ENCODE data around the gene RAMACL.
"Not testable (repeated sequence)": the region's sequence is repeated elsewhere in the genome, so short reads cannot be mapped to it uniquely, and the experiment has no call there.

RAMACL gene

DNA sequence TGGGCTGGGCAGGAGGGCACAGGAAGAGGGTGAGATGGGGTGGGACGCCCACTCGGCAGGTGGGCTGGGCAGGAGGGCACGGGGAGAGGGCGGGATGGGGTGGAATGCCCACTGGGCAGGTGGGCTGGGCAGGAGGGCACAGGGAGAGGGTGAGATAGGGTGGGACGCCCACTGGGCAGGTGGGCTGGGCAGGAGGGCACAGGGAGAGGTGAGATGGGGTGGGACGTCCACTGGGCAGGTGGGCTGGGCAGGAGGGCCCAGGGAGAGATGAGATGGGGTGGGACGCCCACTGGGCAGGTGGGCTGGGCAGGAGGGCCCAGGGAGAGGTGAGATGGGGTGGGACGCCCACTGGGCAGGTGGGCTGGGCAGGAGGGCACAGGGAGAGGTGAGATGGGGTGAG is 4.7 kb downstream of the RAMACL start:
- in situ Hi-C loops (cut with MboI; ENCODE audit: low pct_unique_long_range_greater_than_20kb, low sequenced_read_pairs); DNase-seq: not testable (repeated sequence)

DNA sequence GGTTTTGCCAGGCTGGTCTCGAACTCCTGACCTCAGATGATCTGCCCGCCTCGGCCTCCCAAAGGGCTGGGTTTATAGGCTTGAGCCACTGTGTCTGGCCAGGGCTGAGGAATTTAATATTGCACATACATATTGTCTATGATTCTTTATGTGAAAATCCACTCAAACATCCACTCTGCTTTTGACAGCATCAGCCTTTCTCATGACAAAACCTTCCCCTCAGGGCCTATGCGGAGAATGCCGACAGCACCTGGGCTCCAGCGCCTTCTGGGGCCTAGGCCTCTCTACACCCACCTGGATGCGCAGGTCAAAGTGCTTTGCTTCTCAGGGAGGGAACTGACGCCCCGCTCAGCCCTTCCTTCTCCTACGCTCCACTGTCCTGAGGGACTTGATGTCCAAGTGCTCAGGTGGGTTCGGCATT is 5.4 kb downstream of the RAMACL start:
- DNase-seq: no peak
- in situ Hi-C loops (cut with MboI; ENCODE audit: low pct_unique_long_range_greater_than_20kb, low sequenced_read_pairs): no loop called here

DNA sequence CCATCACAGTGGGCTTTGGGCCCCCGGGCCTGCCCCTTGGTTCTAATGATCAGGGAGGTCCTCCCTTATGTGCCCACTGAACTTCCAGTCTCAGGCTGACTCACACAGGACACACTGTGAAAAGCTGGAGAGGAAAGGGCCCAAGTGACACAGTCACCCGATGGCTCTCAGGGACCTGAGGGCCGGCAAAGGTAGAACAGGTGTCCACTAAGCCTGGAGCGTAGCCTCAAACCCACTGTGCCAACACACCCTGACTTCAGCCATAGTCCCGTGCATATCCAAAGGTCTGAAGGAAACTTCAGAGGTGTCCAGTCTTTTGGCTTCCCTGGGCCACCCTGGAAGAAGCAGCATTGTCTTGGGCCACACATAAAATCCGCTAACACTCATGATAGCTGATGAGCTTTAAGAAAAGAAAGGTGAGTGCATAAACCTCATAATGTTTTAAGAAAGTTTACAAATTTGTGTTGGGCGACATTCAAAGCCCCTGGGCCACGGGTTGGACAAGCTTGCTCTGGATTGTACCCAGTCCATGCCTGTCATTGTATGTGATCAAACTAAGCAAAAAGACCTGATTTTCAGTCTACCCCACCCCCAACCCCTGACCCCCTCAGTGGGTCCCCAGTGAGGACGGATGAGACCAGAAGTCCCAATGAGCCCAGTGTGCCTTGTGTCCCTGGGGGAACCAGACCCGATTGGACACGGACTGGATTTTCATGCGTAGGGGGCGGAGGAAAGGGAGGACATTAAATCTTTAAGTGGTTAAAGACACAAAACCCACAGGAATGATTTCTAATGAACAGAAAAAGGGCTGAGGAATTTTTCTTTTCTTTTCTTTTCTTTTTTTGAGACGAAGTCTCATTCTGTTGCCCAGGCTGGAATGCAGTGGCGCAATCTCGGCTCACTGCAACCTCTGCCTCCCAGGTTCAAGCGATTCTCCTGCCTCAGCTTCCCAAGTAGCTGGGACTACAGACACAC is 6.1 kb downstream of the RAMACL start:
- DNase-seq: no peak
- in situ Hi-C loops (cut with MboI; ENCODE audit: low pct_unique_long_range_greater_than_20kb, low sequenced_read_pairs): no loop called here

DNA sequence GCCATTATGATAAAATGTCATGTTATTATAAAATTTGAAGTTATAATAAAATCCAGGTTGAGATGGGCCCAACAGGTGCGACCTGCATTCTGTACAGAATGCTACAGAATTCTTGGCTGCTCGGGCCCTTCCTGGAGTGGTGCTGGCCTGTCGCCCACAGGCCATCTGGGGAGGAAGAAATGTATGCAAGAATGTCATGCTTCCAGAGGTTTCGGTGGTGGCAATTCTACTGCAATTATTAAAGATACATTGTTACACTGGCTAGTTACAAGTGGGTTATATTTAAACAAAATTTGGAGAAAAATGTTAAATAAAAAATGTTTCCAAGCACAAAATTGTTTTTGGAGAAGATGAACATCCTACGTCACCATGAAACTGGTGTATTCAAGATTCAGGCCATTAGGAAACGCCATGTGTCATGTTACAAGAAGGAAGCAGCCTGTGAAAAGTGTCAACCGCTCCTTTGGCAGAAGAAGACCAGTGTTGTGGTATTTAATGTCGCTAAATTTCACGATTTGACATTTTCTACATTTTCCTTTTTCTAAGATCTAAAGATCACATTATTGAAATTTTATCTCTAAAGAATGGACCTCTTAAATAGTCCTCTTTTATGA is 7.1 kb downstream of the RAMACL start:
- in situ Hi-C loops (cut with MboI; ENCODE audit: low pct_unique_long_range_greater_than_20kb, low sequenced_read_pairs): no loop called here
- DNase-seq: no peak

DNA sequence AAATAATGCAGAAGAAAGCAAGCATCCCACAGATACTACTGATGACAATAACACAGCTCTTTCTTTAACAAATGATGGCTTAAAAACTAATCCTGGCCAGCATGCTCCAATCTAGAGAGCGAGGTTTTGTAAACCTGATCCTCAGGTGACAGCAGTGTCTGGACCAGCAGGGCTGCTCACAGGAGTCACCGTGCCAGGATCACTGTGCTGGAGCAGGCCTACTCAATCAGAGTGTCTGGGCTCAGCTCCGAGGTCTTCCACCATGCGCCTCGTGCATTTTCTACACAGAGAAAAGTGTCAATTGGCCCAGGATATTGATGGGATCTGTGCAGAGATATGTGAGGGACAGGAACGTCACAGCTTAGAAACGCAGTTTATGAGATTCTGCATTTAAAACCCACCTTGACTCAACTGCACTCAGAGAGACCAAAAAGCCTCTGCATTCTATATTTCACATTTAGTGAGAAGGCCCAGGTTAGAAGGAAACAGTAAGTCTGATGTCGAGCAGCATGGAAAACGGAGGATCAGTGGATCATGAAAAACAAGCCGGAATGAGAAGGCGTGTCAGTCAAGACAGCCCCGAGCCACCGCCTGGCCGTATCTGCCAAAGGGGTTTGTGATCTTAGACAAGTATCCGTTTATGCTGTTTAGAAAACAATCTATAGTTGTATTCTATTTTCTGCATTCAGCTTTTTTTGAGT is 7.8 kb downstream of the RAMACL start:
- in situ Hi-C loops (cut with MboI; ENCODE audit: low pct_unique_long_range_greater_than_20kb, low sequenced_read_pairs): no loop called here
- DNase-seq: no peak

DNA sequence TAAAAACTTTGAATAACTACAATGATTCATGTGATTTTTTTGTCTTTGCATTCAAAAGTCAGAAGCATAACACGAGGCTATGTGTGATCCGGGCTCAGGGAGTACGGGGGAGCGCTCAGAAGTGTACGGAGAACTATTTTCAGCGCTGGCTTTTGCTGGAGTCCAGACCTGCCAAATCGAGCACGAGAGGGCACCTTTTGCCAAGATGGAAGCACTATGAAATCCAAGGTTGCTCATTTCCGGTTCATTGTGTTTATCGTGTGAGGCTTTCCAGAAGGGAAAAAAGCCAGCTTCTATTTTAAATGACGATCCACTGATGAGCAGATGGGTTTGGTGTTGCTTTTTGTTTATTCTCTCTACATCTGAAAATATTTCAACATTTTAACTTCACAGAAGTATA is 11.3 kb downstream of the RAMACL start:
- in situ Hi-C loops (cut with MboI; ENCODE audit: low pct_unique_long_range_greater_than_20kb, low sequenced_read_pairs): no loop called here
- no peak for DNase-seq

DNA sequence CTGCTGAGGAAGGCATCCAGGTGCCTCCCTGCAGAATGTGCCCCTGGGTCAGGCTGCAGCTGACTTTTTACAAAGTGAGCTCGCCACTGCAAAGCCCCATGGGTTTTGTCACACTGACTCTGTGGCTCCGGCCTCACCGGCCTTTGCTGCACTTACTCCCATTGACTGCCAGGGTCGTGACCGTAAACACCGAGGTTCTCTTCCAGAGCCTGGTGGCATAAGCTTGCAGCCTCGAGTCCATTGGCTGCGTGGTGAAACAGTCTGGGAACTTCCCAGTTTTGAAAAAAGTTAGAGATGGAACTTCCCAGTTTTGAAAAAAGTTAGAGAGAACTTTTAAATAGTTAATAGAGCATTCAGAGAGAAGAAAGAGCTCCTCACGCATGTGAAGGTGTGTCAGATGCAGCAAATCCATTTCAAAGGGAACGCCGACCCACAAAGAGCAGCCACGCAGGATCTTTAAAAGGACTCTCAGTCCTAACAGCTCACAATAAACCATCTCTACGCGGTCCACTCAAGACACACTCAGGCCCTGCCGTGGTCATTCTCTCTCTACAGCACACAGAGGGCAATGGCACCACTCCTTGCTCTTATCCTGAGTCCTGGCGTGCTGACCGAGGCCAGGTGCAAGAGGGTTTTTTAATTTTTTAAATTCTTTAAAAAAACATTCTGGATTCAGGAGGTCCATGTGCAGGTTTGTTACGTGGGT is 12.8 kb downstream of the RAMACL start:
- in situ Hi-C loops (cut with MboI; ENCODE audit: low pct_unique_long_range_greater_than_20kb, low sequenced_read_pairs): no loop called here
- DNase-seq: no peak

DNA sequence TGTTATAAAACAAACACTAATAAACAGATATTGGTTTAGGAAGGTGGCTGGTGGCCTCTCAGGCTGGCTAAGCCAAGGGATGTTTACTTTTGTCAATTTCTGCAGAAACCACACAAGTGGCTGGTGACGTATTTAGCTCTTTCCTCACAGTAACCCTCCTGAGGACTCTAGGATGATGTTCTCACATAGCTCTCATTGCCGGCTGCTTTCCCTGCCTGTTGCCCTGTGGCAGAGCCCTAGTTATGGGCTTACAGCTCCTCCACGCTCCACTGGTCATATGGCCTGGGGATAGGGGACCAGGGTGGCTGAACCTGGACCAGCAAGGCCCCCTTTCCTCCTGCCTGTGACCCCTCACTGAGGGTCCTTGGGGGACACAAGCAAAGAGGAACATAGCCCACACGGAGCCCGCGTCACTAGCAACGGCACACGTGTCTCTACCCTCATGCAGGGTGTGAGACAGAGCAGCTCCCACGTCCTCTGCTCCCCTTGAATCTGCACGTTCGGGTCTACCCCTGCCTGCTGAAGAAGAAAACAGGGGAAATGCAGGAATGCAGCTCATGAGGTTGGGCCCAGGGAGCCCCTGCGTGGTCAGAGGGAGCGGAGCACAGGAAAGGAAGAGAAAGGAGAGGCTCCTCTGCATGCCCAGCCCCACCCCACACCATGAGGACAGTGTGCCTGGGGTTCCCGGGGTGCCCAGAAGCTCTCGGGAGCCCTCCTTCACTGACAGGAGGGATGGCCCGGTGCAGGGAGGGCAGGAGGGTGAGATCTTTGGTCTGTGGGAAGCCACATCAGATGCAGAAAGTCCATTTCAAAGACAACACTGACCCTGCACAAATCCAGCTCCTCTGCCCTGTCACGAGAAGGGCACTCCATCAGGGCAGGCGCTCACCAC is 13.9 kb downstream of the RAMACL start:
- no peak for DNase-seq
- in situ Hi-C loops (cut with MboI; ENCODE audit: low pct_unique_long_range_greater_than_20kb, low sequenced_read_pairs): no loop called here

DNA sequence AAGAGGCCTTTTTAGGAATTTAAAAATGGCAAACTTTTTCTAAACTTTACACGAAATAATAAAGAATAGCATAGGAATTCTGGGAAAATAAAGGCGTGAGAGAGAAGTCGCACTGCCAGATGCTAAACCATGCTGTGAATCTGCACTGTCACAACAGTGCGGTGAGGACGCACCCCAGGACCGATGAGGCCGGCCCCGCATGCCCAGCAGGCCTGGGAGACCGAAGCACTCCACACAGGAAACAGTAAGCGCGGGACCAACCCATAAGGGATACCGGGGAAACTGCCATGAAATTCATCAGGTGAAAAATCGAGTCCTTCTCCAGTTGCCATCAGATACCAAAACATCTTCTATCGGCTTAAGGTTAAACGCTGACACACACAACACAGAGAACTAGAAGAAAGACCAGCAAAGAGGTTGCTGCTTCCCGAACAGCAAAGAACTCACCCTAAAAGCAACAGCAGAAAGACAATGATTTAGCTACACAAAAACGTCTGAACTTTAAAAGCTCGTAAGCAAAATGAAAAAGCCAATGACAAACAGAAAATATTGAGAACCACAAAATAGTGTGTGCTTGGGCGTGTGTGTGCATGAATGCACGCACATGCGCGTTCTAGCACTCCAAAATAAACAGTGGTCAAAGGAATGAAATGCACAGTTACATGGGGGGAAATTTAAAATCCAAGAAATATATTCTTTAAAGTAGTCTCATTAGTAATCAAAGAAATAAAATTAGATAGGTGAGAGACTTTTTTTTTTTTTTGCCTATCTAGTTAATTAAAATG is 15.4 kb downstream of the RAMACL start:
- in situ Hi-C loops (cut with MboI; ENCODE audit: low pct_unique_long_range_greater_than_20kb, low sequenced_read_pairs): no loop called here
- DNase-seq: no peak

DNA sequence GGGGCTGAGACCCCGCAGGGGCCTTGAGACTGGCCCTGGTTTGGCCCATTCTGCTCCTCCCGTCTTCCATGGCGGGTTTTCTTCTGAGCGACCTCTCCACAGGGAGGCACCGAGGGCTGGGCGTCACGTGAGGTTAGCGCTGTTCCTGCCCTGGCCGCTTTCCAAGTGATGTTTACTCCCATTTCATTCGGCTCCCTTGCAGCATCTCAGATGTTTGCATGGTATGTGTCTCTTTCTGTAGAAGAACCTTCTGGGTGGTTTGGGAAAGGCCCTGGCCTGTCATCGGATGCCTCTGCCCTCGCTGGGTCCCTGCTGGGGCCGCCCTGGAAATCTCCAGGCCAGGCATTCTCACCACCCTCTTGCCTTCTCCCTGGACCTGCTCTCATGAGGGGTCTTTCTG is 17.3 kb downstream of the RAMACL start:
- DNase-seq: no peak
- in situ Hi-C loops (cut with MboI; ENCODE audit: low pct_unique_long_range_greater_than_20kb, low sequenced_read_pairs): no loop called here

DNA sequence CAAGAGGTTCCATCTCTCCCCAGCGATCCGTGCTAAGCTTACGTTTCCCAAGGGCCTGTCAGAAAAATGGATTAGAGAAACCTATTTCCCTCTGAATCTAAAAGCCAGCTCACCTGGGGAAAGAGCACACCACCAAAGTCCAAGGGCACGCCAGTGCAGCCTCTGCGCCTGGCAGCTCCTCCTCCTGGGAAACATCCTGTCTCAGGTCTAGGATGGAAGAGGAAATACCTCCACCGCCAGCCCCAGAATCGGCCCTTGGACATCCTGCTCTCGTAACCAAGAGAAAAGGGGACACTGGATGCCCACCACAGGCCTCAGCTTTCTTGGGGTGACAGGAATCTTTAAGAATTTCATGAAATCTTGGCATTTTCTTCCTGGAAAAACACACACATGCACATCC is 18.7 kb downstream of the RAMACL start:
- DNase-seq: no peak
- in situ Hi-C loops (cut with MboI; ENCODE audit: low pct_unique_long_range_greater_than_20kb, low sequenced_read_pairs): no loop called here

DNA sequence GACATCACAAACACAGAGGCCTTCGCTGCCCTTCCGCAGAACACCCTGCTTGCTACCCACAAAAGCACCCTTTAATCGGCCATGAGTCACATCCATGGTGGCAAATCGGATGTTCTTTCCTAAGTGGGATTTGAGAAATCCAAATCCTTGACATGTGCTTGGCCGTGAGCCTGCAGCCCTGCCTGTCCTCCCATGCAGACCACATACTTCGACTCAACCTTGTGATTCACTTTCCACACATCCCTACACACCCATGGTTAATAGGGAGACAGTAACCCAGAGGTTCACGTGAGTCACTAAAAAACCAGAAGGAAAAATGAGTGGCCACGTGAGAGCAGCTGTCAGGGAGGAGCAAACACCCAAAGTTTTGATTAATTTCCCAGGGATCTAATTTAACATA is 19.4 kb downstream of the RAMACL start:
- DNase-seq: no peak
- in situ Hi-C loops (cut with MboI; ENCODE audit: low pct_unique_long_range_greater_than_20kb, low sequenced_read_pairs): no loop called here

DNA sequence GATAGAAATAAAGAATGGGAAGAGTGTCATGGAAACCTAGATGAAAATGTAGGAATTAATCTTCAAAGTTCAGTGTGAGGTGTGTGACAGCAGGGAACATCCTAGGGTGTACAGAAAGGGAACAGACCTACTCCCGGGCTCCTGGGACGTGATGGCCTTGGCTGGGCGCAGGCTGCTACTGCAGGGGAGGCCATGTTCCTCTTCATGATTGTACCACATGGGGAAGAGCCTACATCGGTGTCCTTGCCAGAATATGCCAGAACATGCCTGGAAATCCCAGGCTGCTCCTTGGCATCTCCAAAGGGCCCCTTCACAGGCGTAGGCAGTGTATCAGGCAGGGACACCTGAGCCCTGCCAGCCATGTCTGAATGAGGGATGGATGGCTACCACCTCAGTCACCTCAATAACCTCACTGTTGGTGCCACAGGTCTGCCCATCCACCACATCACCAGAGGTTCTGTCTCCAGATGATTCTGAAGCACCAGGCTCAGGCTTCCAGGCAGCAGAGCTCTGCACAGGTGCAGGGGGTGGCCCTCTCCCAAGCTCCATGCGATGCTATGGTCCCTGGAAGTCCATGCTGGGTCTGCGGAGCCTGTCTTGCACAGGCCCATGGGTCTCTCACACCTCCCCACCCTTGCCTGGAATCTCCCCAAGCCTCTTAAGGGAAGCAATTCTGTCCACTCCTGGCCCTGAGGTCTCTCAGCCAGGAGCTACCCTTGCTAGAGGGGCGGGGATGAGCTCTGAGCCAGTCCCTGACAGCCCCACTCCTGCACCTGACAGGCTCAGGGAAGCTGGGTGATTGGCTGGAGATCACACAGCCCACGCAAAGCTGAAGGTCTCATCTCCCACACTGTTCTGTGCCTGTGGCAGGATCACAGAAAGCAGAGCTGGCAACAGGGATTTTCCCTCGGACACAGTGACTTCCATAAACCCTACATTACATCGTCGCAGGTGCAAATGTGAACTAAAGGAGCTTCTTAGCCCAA is 20.2 kb downstream of the RAMACL start:
- no peak for DNase-seq
- in situ Hi-C loops (cut with MboI; ENCODE audit: low pct_unique_long_range_greater_than_20kb, low sequenced_read_pairs): no loop called here

DNA sequence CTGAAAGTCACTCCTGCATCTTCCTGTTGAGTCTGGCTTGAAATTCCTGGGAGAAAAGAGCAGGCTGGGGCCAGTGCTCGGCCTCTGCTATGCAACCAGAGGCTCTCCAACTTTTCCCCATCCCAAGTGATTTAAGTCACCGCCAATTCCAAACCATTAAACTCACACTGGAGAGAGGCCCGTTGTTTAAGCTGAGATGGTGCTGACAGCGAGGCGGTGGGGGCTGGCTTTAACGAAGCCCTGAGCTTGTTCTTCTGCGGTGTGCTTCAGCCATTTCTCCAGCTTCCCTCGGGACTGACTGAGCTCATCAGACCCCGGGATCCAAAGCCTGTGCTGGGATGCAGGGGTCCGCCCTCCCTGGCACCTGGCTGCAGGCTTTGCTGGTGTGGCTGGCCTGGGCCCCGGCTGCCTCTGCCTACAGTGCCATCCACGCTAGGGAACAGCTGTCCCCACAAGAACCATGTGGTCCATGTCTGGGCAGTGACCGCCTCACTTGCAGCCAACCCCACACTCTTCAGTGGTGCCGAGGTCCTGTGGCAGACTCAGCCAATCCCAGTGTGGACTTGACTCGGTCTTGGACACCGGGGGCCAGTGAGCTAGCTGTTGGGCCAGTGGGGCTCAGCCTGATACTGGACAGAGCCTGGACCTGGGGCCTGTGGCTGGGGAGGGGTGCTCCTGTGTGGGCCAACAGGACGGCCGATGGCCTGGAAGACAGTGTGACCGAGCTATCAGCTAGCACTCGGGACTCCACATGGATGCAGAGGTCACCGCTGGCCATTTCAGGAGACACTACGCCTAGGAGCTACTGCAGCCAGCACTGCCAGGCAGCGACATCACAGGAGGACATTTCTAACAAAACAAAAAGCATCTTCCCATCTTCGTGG is 21.2 kb downstream of the RAMACL start:
- in situ Hi-C loops (cut with MboI; ENCODE audit: low pct_unique_long_range_greater_than_20kb, low sequenced_read_pairs): no loop called here
- no peak for DNase-seq

DNA sequence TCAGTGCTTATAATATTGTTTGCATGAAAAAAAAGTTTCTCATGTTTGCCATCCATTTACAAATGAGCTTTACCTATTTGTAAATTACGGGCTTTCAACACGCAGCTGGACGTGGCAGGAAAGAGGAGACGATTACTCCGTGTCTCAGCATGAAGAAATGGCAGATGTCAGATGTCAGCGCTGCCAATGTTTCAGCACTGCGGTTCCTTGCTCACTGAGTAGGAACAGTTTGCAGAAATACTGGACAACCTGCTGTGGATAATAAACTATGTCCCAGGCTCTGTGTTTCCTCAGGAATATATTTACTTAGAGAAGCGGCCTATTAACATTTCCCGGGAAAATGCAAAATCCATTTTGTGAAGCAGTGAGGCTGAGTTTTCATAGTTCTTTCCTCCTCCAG is 22.7 kb downstream of the RAMACL start:
- in situ Hi-C loops (cut with MboI; ENCODE audit: low pct_unique_long_range_greater_than_20kb, low sequenced_read_pairs): no loop called here
- no peak for DNase-seq

DNA sequence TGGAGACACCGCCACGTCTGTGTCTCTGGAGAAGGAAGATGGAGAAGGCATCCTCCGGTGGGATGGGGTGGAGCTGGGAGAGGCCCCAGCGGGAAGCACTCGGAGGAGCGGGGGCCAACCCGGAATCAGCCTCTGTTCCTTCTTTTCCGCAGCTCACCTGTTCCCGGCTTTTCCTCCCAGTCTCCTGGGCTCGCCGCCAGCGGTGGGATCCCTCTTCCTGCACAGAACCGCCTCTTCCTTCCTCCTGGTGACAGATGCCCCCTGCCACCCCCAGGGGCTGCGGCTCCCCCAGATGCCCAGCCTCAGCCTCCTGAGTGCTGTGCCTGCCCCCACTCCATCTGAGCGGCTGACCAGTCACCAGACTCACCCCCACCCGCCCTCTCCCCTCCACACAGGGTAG is 23.3 kb downstream of the RAMACL start:
- DNase-seq: no peak
- in situ Hi-C loops (cut with MboI; ENCODE audit: low pct_unique_long_range_greater_than_20kb, low sequenced_read_pairs): no loop called here

Measured in KBM-7 (cell line).